Endodermal cell (in vitro differentiated cells): ENCODE data around the gene PDE3A. TPM values are rescaled to one million over a fixed set of nuclear protein-coding genes. Genes with fewer than 3 reads are reported as not detected.

Experiments used
- DNase-seq: peaks from one replicate; pipeline ENCODE4 v3.0.0-alpha.2; 2017
- H3K27ac ChIP-seq: 2 replicates; pipeline ENCODE4 v1.5.1; 2013; ENCODE audit warnings: mild to moderate bottlenecking, low read depth, low read length, moderate library complexity
- H3K27me3 ChIP-seq: 2 replicates; pipeline ENCODE4 v1.6.1; 2013; ENCODE audit warnings: mild to moderate bottlenecking, low read length, moderate library complexity; ENCODE audit not compliant: insufficient read depth, control insufficient read depth, poor library complexity, severe bottlenecking
- H3K36me3 ChIP-seq: 2 replicates; pipeline ENCODE4 v1.7.0; 2013; ENCODE audit warnings: mild to moderate bottlenecking, low read length, moderate library complexity; ENCODE audit not compliant: control insufficient read depth, insufficient read depth
- H3K4me1 ChIP-seq: one replicate; pipeline ENCODE4 v1.7.0; 2013; ENCODE audit warnings: low read length; ENCODE audit not compliant: control insufficient read depth, insufficient read depth
- H3K4me3 ChIP-seq: 2 replicates; pipeline ENCODE4 v1.5.1; 2013; ENCODE audit warnings: mild to moderate bottlenecking, low read length, moderate library complexity
- H3K9ac ChIP-seq: 2 replicates; pipeline ENCODE4 v1.6.1; 2013; ENCODE audit warnings: mild to moderate bottlenecking, low read length, moderate library complexity; ENCODE audit not compliant: poor library complexity, severe bottlenecking; ENCODE audit errors: extremely low read depth
- H3K9me3 ChIP-seq: 2 replicates; pipeline ENCODE4 v1.6.1; 2013; ENCODE audit warnings: mild to moderate bottlenecking, low read length, moderate library complexity; ENCODE audit not compliant: control insufficient read depth
- H3K27ac Mint-ChIP-seq: 2 replicates; pipeline ENCODE4 v1.8.0; 2020; ENCODE audit warnings: mixed read lengths
- H3K27me3 Mint-ChIP-seq: 2 replicates; pipeline ENCODE4 v1.8.0; 2021; ENCODE audit warnings: mild to moderate bottlenecking, mixed read lengths; ENCODE audit not compliant: insufficient read depth
- H3K36me3 Mint-ChIP-seq: 2 replicates; pipeline ENCODE4 v1.8.0; 2020; ENCODE audit warnings: low read depth, mixed read lengths
- H3K4me1 Mint-ChIP-seq: 2 replicates; pipeline ENCODE4 v1.8.0; 2020; ENCODE audit warnings: mixed read lengths
- H3K4me3 Mint-ChIP-seq: 2 replicates; pipeline ENCODE4 v1.8.0; 2020; ENCODE audit warnings: mild to moderate bottlenecking, moderate library complexity, mixed read lengths
- H3K9me3 Mint-ChIP-seq: 2 replicates; pipeline ENCODE4 v1.8.0; 2020; ENCODE audit warnings: mild to moderate bottlenecking, mixed read lengths
- CTCF ChIP-seq: fragments of 200-600 bp; sonication (generic); conservative IDR thresholded peaks from 2 replicates; pipeline ENCODE4 v1.5.0; 2021; ENCODE audit warnings: antibody characterized with exemption, mild to moderate bottlenecking
- WGBS, 2 experiments: methylation state at CpG; one replicate each; pipeline versions ENCODE4 v1.1.5 to v1.1.7; 2013; ENCODE audit warnings: missing lambda C conversion rate in 2 of 2, mixed read lengths in 1 of 2; ENCODE audit not compliant: insufficient coverage in 1 of 2, insufficient read length in 1 of 2; 5-methylcytosine and 5-hydroxymethylcytosine counted together
- total RNA-seq, 2 donors: library from RNA; stranded (reverse); fragmentation: NEBNext Ultra II Directional in 1 of 2; extraction: Animal tissue kit (Norgen Biotek cat#: 25700) in 1 of 2; gene quantifications; 2 replicates in 1 of 2; 3 replicates in 1 of 2; pipeline ENCODE4 v1.2.1, GENCODE V29; 2021

Gene PDE3A
- total RNA-seq, 2 donors from 2014 or later: 0.62 to 1.8 TPM

GRCh38 chr12:20339060-20339459 lies 29.3 kb upstream of the PDE3A start:
- Histone ChIP-seq H3K4me1 (no peaks in the 10 kb centered on the region), H3K9me3 (no peaks in the 10 kb centered on the region), H3K4me3 (no peak overlapping the region), H3K27me3 (no peaks in the 10 kb centered on the region), H3K36me3 (no peaks in the 10 kb centered on the region), H3K9ac (no peak overlapping the region), H3K27ac (no peak overlapping the region)
- Mint-ChIP-seq H3K27ac (no peak overlapping the region), H3K27me3 (no peaks in the 10 kb centered on the region), H3K4me1 (no peaks in the 10 kb centered on the region), H3K36me3 (peaks cover 2% of the 10 kb centered on the region), H3K4me3 (no peak overlapping the region), H3K9me3 (peaks cover 14% of the 10 kb centered on the region)
- no peak for TF ChIP-seq CTCF
- no peak for DNase-seq
- WGBS, 2 experiments: 84 to 100% methylated on average over 2 of the region's 2 CpGs

GRCh38 chr12:20342111-20342510 lies 26.2 kb upstream of the PDE3A start:
- DNase-seq: no peak
- H3K9me3 Mint-ChIP-seq: no peaks in the 10 kb centered on the region
- H3K9ac ChIP-seq: no peak overlapping the region
- no peaks in the 10 kb centered on the region for H3K36me3 ChIP-seq
- TF ChIP-seq CTCF: no peak
- H3K9me3 ChIP-seq: no peaks in the 10 kb centered on the region
- 96 to 100% methylated on average over 2 of the region's 3 CpGs for WGBS, 2 experiments
- no peak overlapping the region for H3K4me3 ChIP-seq
- H3K27ac Mint-ChIP-seq: no peak overlapping the region
- no peak overlapping the region for H3K4me3 Mint-ChIP-seq
- no peaks in the 10 kb centered on the region for H3K4me1 ChIP-seq
- no peaks in the 10 kb centered on the region for H3K4me1 Mint-ChIP-seq
- H3K27ac ChIP-seq: no peak overlapping the region
- H3K36me3 Mint-ChIP-seq: no peaks in the 10 kb centered on the region
- no peaks in the 10 kb centered on the region for H3K27me3 Mint-ChIP-seq
- no peaks in the 10 kb centered on the region for H3K27me3 ChIP-seq

GRCh38 chr12:20345866-20346265 lies 22.5 kb upstream of the PDE3A start:
- no peak for DNase-seq
- no peaks in the 10 kb centered on the region for H3K36me3 Mint-ChIP-seq
- peak overlapping the region; percentile 30 for H3K27ac Mint-ChIP-seq
- no peaks in the 10 kb centered on the region for H3K9me3 Mint-ChIP-seq
- H3K27me3 Mint-ChIP-seq: no peaks in the 10 kb centered on the region
- Histone ChIP-seq H3K9ac (no peak overlapping the region), H3K36me3 (no peaks in the 10 kb centered on the region), H3K4me3 (no peak overlapping the region), H3K4me1 (no peaks in the 10 kb centered on the region), H3K9me3 (no peaks in the 10 kb centered on the region), H3K27me3 (no peaks in the 10 kb centered on the region), H3K27ac (no peak overlapping the region)
- 62 to 66% methylated on average over 3 of the region's 3 CpGs for WGBS, 2 experiments
- no peaks in the 10 kb centered on the region for H3K4me1 Mint-ChIP-seq
- no peak overlapping the region for H3K4me3 Mint-ChIP-seq
- no peak for TF ChIP-seq CTCF
